ENCODE data around the gene TNFRSF8.

DNA sequence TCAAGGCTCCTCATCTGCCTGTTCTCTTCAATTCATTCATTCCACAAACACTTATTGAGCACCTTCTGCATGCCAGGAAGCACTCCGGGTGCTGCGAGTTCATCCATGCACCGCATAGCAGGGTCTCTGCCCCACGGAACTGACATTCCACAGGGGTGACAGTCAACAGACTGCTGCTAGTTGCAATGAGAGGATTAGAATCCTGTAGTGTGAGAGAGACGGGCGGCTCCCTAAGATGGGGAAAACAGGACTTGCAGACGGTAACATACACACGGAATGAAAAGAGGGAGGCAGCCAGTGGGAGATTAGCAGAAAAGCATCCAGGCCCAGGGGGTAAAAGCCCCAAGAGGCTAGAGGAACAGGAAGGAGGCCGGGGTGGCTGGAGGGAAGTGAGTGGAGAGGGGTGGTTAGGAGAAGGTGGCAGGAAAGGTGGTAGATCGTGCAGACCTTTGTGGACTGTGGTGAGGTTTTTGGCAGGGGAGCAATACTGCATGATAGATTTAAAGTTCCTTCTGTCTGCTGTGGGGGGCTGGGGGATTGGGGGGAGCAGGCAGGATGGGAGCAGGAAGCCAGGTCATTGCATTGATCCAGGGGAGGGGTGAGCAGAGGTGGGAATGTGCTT, 6.6 kb downstream of the TNFRSF8 start:
- TF ChIP-seq EP300 (IDR thresholded peaks at IDR 0.05) (no peak), POLR2A (IDR thresholded peaks at IDR 0.05) (no peak), POLR2AphosphoS5 (IDR thresholded peaks at IDR 0.05) (no peak)
- TF ChIP-seq, protein P1, sequence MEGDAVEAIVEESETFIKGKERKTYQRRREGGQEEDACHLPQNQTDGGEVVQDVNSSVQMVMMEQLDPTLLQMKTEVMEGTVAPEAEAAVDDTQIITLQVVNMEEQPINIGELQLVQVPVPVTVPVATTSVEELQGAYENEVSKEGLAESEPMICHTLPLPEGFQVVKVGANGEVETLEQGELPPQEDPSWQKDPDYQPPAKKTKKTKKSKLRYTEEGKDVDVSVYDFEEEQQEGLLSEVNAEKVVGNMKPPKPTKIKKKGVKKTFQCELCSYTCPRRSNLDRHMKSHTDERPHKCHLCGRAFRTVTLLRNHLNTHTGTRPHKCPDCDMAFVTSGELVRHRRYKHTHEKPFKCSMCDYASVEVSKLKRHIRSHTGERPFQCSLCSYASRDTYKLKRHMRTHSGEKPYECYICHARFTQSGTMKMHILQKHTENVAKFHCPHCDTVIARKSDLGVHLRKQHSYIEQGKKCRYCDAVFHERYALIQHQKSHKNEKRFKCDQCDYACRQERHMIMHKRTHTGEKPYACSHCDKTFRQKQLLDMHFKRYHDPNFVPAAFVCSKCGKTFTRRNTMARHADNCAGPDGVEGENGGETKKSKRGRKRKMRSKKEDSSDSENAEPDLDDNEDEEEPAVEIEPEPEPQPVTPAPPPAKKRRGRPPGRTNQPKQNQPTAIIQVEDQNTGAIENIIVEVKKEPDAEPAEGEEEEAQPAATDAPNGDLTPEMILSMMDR (IDR thresholded peaks at IDR 0.05) = no peak
